Stimulated activated CD4-positive, alpha-beta T cell treated with anti-CD3 and anti-CD28 coated beads, TNF-alpha, amount 100 ng/mL, for 48 hours (primary cell): ENCODE measurements around the gene IFNA13.
"Not testable (repeated sequence)": the region's sequence is repeated elsewhere in the genome, so short reads cannot be mapped to it uniquely, and the experiment has no call there.

Experiments used
- DNase-seq, 3 donors: peaks; one replicate each; pipeline ENCODE4 v3.0.0-alpha.2; 2020; ENCODE audit warnings: low read depth in 3 of 3

Gene IFNA13

DNA sequence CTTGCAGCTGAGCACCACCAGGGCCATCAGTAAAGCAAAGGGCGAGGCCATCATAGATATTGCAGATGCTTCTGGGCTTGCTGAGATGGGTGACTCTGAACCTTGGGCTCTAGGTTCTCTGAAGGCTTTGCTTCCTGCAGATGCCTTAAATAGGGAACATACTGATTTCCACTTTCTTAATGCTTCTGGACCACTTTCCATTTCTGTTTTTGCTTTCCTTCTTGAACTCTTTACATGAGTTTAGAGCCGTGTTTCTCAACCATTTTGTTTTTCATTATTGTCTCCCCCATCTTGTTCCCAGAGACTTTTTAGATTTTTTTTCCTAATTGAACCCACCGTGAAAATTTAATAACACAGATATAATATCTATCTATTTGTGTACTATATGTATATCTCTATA is at the start of gene IFNA13:
Gene IFNA13, minus strand, starts transcription at position 101 of the 400 bp plus-strand sequence. Its CDS starts 47 bp downstream, at position 54.
- DNase-seq = no peak

GRCh38 chr9:21415493-21416267 is 47.8 kb upstream of the IFNA13 start:
- no peak for DNase-seq

- no peak for DNase-seq
These were observed 46.5 kb upstream of the IFNA13 start for GRCh38 chr9:21414220-21414940.

- DNase-seq = no peak
These were observed 45.8 kb upstream of the IFNA13 start for GRCh38 chr9:21413624-21414023.

DNA sequence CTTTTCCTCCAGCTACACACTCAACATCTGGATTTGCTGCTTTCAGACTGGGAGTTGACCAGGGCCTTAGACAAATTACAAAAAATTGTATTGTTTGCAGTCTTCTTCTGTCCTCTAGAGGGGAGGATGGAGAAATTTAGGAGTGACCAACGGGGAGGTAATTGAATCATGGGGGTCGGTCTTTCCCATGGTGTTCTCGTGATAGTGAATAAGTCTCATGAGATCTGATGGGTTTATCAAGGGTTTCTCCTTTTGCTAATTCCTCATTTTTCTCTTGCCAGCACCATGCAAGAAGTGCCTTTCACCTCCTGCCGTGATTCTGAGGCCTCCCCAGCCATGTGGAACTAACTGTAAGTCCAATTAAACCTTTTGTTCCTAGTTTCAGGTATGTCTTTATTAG is 45.3 kb upstream of the IFNA13 start:
- no peak for DNase-seq

- no peak for DNase-seq
These were observed 44.2 kb upstream of the IFNA13 start for GRCh38 chr9:21412107-21412506.

GRCh38 chr9:21408817-21409216 is 41.0 kb upstream of the IFNA13 start, which contains the start of gene IFNA8:
TSS of gene IFNA8 (plus strand) at chr9:21409117. CDS start at chr9:21409177, 60 bp downstream.
- DNase-seq = no peak

GRCh38 chr9:21404146-21404545 is 36.3 kb upstream of the IFNA13 start:
- DNase-seq = no peak

GRCh38 chr9:21402386-21403251 is 34.8 kb upstream of the IFNA13 start:
- DNase-seq = no peak

DNA sequence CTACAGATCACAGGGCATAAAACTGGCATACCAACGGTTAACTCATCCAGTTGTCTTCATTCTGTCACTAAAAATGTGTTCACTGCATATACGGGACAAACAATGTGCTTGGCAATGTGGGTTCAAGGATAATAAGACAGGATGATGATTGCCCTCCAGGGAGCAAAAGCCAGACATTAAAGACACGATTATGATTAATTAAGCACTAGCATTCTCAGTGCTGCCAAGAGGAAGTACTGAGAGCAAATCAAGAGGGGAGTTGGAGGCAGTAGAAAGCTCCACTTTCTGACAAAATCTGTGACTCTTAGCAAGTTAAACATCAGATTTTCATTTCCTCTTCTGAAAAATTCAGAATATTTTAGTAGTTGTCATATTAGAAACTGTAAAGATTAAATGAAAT is 32.1 kb upstream of the IFNA13 start:
- no peak for DNase-seq

GRCh38 chr9:21398955-21399489 is 31.2 kb upstream of the IFNA13 start:
- no peak for DNase-seq

GRCh38 chr9:21395778-21396717 is 28.2 kb upstream of the IFNA13 start:
- peak in 2 of 3 donors; percentile 35 to 63 for DNase-seq

- DNase-seq = no peak
These were observed 24.4 kb upstream of the IFNA13 start for GRCh38 chr9:21392270-21392669.

DNA sequence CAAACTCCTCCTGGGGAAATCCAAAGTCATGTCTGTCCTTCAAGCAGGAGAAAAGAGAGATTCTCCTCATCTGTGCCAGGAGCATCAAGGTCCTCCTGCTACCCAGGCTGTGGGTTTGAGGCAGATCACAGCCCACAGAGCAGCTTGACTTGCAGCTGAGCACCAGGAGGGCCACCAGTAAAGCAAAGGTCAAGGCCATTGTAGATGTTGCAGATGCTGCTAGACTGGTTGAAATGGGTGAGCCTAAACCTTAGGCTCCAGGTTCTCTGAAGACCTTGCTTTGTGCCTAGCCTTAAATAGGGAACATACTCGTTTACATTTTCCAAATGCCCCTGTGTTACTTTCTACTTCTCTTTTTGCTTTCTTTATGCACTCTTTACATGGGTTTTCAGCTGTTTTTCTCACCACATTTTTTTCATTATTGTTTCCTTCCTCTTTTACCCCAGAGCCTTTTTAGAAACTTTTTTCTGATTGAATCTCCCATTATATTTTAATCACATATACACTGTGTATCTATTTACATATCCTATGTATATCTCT is 17.3 kb upstream of the IFNA13 start, which contains the start of gene IFNA2:
Gene IFNA2, minus strand, starts transcription at position 268 of the 540 bp plus-strand sequence. Its CDS starts 69 bp downstream, at position 199.
- no peak for DNase-seq

DNA sequence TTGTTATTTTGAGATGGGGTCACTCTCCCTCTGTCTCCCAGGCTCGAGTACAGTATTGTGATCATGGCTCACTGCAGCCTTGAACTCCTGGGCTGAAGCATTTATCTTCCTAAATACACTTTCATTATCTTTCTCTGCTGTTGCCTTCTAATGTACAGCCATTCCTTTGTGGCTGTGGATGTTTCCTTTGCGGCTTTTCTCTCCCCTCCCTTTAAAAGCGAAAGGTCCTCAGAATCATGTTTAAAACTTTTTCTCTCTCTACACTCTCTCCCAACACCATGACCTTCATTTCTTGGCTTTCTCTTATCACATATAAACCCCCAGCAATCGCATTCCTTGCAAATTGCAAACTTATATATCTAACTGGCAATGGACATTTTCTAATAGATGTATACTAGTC is 15.8 kb upstream of the IFNA13 start:
- DNase-seq = no peak

DNA sequence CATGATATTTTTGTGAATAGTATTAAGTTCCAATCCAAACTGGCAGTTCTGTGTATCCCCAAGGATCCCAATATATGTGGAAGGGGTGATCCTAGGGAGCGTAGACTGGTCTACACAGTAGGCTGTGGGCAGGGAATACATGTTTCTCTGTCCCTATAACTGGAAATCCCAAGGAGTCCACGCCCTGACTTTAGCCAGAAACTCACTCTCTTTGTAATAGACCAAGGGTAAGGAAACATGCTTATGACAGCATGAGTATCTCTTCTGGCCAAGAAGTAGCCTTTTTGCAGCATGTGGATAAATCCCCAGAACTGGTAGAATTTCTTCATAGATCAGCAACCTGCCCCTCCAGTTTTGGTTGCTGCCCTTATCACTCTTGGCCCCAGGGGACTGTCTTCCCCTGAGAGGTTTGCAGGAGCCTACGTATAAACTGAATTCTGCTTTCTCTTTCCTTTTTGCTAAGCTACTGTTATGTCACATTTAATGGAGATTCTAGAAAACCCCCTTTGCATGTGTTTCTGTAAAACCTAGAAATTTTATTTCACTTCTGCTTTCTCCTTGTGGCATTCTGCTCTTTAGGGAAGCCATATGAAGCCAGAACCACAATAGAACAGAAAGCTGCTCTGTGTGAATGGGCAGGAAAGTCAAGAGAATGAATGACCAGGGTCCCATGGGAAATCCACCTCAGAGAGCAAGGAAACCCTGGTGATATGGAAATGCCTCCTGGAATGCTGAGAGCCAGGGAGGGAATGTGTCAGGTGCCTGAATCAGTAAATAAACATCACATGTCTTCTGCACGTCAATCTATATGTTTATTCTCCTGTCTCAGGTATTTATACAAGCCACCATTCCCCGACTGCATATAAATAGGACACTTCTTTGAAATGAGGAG is 13.8 kb upstream of the IFNA13 start:
- DNase-seq = no peak

- DNase-seq = not testable (repeated sequence)
These were observed 3.6 kb upstream of the IFNA13 start for GRCh38 chr9:21371467-21371866.

GRCh38 chr9:21367169-21367568 is 688 bp downstream of the IFNA13 start:
- DNase-seq = not testable (repeated sequence)

- no peak for DNase-seq
These were observed 5.6 kb downstream of the IFNA13 start for GRCh38 chr9:21362287-21362686.
